Ovary (tissue), 3 donors: ENCODE measurements around the gene ZNF568.

Experiments used
- POLR2A ChIP-seq: fragments of 450-650 bp; IDR thresholded peaks from one replicate; pipeline ENCODE4 v1.6.1; 2017; ENCODE audit warnings: antibody characterized with exemption, mild to moderate bottlenecking, moderate library complexity
- TF ChIP-seq, protein P1 (sequence below), 3 donors: fragments of 450-650 bp in 2 of 3; fragments of 200-600 bp in 1 of 3; IDR thresholded peaks; one replicate each; pipeline versions ENCODE4 v1.5.1 to v1.8.0; 2016 to 2022; ENCODE audit warnings: antibody characterized with exemption in 3 of 3, mild to moderate bottlenecking in 1 of 3
- donor health status: DM: no; HTN: no; CAD: no.

DNA sequence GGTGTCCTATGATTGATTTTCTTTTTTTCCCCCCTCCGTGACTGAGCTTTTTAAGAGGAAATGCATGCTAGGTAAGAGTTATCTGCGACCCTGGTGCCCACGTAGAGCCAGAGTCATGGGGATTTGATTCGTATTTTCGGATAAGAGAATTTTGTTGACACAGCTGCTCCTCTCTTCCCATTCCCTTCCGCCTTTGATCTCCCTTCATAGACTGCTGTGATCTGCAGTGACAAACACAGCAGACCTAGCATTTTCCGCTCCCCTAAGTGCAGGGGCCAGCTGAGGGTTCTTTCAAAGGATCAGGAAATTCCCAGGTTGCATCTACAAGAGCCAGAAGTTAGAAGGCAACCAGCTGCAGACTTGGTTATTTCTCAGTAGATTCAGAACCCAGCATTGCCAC lies 70.5 kb downstream of the ZNF568 start:
- no peak for TF ChIP-seq POLR2A
- TF ChIP-seq, protein P1, sequence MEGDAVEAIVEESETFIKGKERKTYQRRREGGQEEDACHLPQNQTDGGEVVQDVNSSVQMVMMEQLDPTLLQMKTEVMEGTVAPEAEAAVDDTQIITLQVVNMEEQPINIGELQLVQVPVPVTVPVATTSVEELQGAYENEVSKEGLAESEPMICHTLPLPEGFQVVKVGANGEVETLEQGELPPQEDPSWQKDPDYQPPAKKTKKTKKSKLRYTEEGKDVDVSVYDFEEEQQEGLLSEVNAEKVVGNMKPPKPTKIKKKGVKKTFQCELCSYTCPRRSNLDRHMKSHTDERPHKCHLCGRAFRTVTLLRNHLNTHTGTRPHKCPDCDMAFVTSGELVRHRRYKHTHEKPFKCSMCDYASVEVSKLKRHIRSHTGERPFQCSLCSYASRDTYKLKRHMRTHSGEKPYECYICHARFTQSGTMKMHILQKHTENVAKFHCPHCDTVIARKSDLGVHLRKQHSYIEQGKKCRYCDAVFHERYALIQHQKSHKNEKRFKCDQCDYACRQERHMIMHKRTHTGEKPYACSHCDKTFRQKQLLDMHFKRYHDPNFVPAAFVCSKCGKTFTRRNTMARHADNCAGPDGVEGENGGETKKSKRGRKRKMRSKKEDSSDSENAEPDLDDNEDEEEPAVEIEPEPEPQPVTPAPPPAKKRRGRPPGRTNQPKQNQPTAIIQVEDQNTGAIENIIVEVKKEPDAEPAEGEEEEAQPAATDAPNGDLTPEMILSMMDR (IDR thresholded peaks at IDR 0.05): no peak
